HL-60 (cell line): ENCODE data around the gene PLPP3.

Experiments
- DNase-seq, 2 experiments: peaks; one replicate each; pipeline ENCODE4 v3.0.0-alpha.2; 2010 to 2020; ENCODE audit warnings: low read depth in 1 of 2, low spot score in 1 of 2
- H3K27ac ChIP-seq: fragments of 250-450 bp; sonication (Bioruptor Pico); replicated peaks from 2 replicates; pipeline ENCODE4 v1.5.1; 2020; ENCODE audit warnings: mild to moderate bottlenecking, moderate library complexity
- H3K27me3 ChIP-seq: fragments of 250-450 bp; sonication (Bioruptor Pico); 2 replicates; pipeline ENCODE4 v1.5.1; 2021; ENCODE audit warnings: mild to moderate bottlenecking, moderate library complexity; ENCODE audit not compliant: insufficient read depth, poor library complexity, severe bottlenecking
- H3K4me3 ChIP-seq: replicated peaks from 2 replicates; pipeline ENCODE4 v1.5.1; 2011; ENCODE audit warnings: mild to moderate bottlenecking, control low read depth, low read length; ENCODE audit not compliant: insufficient read depth
- CTCF ChIP-seq: IDR thresholded peaks from one replicate; pipeline ENCODE4 v1.5.1; 2011; ENCODE audit warnings: low read length, control low read depth, inconsistent platforms; ENCODE audit not compliant: insufficient read depth
- GABPA ChIP-seq: IDR thresholded peaks from 2 replicates; pipeline ENCODE4 v1.6.1; 2012; ENCODE audit warnings: low read depth
- POLR2AphosphoS5 ChIP-seq: IDR thresholded peaks from 2 replicates; pipeline ENCODE4 v1.6.1; 2012; ENCODE audit warnings: low read depth
- REST ChIP-seq: IDR thresholded peaks from 2 replicates; pipeline ENCODE4 v1.6.1; 2012; ENCODE audit warnings: low read depth; ENCODE audit not compliant: insufficient replicate concordance
- SPI1 ChIP-seq: IDR thresholded peaks from 2 replicates; pipeline ENCODE4 v1.6.1; 2012; ENCODE audit warnings: low read depth, mild to moderate bottlenecking, borderline replicate concordance

Gene PLPP3

GRCh38 chr1:56483104-56483503, 96.3 kb downstream of the PLPP3 start:
- Histone ChIP-seq H3K27ac (no peak overlapping the region), H3K27me3 (peaks cover 8% of the 10 kb centered on the region), H3K4me3 (no peak overlapping the region)
- DNase-seq, result no peak
- TF ChIP-seq REST (no peak), CTCF (no peak), GABPA (no peak), SPI1 (no peak), POLR2AphosphoS5 (no peak)

- peaks cover 11% of the 10 kb centered on the region for H3K27me3 ChIP-seq
- TF ChIP-seq SPI1 (no peak), POLR2AphosphoS5 (no peak), CTCF (no peak), REST (no peak), GABPA (no peak)
- H3K4me3 ChIP-seq, result no peak overlapping the region
- no peak for DNase-seq
- no peak overlapping the region for H3K27ac ChIP-seq
Measured at GRCh38 chr1:56482486-56482885, 96.9 kb downstream of the PLPP3 start.

- H3K27ac ChIP-seq, result no peak overlapping the region
- no peak for TF ChIP-seq REST
- no peak for TF ChIP-seq POLR2AphosphoS5
- no peak for TF ChIP-seq CTCF
- no peak for TF ChIP-seq GABPA
- TF ChIP-seq SPI1, result no peak
- H3K4me3 ChIP-seq, result no peak overlapping the region
- DNase-seq, result no peak
- H3K27me3 ChIP-seq, result peaks cover 21% of the 10 kb centered on the region
Measured at GRCh38 chr1:56481140-56481694, 98.1 kb downstream of the PLPP3 start.
